OCI-LY3 (cell line): ENCODE results near the gene CHST11.

Source experiments
- CTCF ChIP-seq: fragments of 200-600, 300-600 bp; sonication (generic); IDR thresholded peaks from 2 replicates; pipeline ENCODE4 v1.5.1; 2014; ENCODE audit warnings: antibody characterized with exemption, low read length, low read depth
- EZH2phosphoT487 ChIP-seq: fragments of 200-600 bp; shearing (Covaris generic); IDR thresholded peaks from 2 replicates; pipeline ENCODE4 v1.6.1; 2018; ENCODE audit warnings: antibody characterized with exemption, mixed run types, low read depth

GRCh38 chr12:104632724-104633201 lies 176.0 kb downstream of the CHST11 start:
- TF ChIP-seq CTCF = no peak
- no peak for TF ChIP-seq EZH2phosphoT487
